Breast epithelium (tissue), 4 donors: ENCODE results near the gene PARK7. TPM values are rescaled to one million over a fixed set of nuclear protein-coding genes. Genes with fewer than 3 reads are reported as not detected.

ENCODE experiments used
- DNase-seq, 2 donors: peaks; one replicate each; pipeline ENCODE4 v3.0.0-alpha.2; 2019; ENCODE audit warnings: low spot score in 2 of 2
- H3K27ac ChIP-seq, 2 donors: fragments of 200-600 bp; sonication (generic) in 1 of 2; one replicate each; pipeline ENCODE4 v1.5.1; 2016 to 2019; ENCODE audit warnings: mild to moderate bottlenecking in 1 of 2
- H3K27me3 ChIP-seq, 2 donors: fragments of 200-600 bp; sonication (generic) in 1 of 2; one replicate each; pipeline versions ENCODE4 v1.5.1 to v1.6.0; 2017 to 2019; ENCODE audit warnings: control low read depth in 1 of 2, mild to moderate bottlenecking in 1 of 2
- H3K36me3 ChIP-seq: fragments of 200-600 bp; one replicate; pipeline ENCODE4 v1.5.1; 2019
- H3K4me1 ChIP-seq, 2 donors: fragments of 200-600 bp; sonication (generic); one replicate each; pipeline ENCODE4 v1.5.1; 2016 to 2019; ENCODE audit warnings: control low read depth in 1 of 2
- H3K4me3 ChIP-seq, 3 donors: fragments of 200-600 bp; sonication (generic); 1 replicate in 2 of 3; 2 replicates in 1 of 3; pipeline ENCODE4 v1.5.1; 2016 to 2019; ENCODE audit warnings: mild to moderate bottlenecking in 3 of 3, moderate library complexity in 2 of 3
- H3K9me3 ChIP-seq, 2 donors: fragments of 200-600 bp; sonication (generic) in 1 of 2; one replicate each; pipeline ENCODE4 v1.5.1; 2016 to 2019; ENCODE audit warnings: control low read depth in 1 of 2
- POLR2A ChIP-seq: fragments of 450-650 bp; IDR thresholded peaks from one replicate; pipeline ENCODE4 v1.6.1; 2016; ENCODE audit warnings: antibody characterized with exemption, mild to moderate bottlenecking, moderate library complexity
- POLR2AphosphoS5 ChIP-seq, 3 donors: sonication (generic); formaldehyde crosslinking; IDR thresholded peaks; one replicate each; pipeline ENCODE4 v1.6.1; 2017; ENCODE audit warnings: antibody characterized with exemption in 3 of 3
- intact Hi-C: fragments of 100-400 bp; cut with DNase I; formaldehyde crosslinking; loops from one replicate; pipeline ENCODE4 v1.15.1; 2023; ENCODE audit warnings: low total_unique reads
- total RNA-seq, 3 donors: library from RNA; depleted of rRNA; stranded (reverse); fragments of >200 nt; gene quantifications; one replicate each; pipeline ENCODE4 v1.1.0, GENCODE V29; 2016
- TF ChIP-seq, protein P1 (sequence below), 3 donors: fragments of 450-650 bp; IDR thresholded peaks; one replicate each; pipeline ENCODE4 v1.5.1; 2016 to 2017; ENCODE audit warnings: antibody characterized with exemption in 3 of 3, mild to moderate bottlenecking in 3 of 3, moderate library complexity in 3 of 3

PARK7 gene
- total RNA-seq, 3 donors from 2014 or later: 205 to 227 (median 213) TPM

DNA sequence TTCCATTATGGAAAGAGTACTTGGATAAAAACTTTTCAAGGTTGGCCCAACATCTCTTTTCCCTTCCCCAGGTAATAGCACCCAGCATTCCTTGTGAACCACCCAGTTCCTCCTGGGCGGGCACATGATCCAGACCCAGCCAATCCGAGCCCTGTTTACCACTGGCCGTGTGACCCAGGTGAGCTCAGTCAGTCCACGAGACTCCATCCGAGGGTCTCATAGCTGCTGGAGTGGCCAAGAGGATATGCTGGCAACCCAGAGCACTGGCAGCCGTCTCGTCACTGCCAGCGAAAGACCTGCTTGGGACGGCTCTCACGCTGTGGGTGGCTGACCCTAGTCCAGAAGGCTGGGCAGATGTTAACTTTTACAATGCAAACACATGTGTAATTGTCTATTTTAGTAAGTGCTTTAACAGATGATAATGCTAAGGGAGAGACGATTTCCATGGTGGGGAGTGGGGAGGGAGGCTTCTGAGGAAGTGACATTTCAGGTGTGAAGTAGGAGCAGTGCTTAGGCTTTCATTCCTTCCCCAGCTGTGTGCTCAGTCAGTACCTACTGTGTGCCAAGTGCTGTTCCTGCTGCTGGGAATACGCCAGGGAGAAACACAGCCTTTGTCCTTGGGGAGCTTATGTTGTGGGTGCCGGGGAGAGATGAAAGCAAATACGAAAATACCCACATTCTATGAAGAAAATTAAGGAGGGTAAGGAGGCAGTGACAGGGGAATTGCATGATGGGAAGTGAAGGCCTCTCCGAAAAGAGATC lies 24.5 kb downstream of the PARK7 start:
- no peaks in the 10 kb centered on the region for H3K9me3 ChIP-seq
- H3K4me3 ChIP-seq: no peak overlapping the region
- H3K4me1 ChIP-seq: peaks cover 0 to 13% of the 10 kb centered on the region in 2 donors
- TF ChIP-seq, protein P1, sequence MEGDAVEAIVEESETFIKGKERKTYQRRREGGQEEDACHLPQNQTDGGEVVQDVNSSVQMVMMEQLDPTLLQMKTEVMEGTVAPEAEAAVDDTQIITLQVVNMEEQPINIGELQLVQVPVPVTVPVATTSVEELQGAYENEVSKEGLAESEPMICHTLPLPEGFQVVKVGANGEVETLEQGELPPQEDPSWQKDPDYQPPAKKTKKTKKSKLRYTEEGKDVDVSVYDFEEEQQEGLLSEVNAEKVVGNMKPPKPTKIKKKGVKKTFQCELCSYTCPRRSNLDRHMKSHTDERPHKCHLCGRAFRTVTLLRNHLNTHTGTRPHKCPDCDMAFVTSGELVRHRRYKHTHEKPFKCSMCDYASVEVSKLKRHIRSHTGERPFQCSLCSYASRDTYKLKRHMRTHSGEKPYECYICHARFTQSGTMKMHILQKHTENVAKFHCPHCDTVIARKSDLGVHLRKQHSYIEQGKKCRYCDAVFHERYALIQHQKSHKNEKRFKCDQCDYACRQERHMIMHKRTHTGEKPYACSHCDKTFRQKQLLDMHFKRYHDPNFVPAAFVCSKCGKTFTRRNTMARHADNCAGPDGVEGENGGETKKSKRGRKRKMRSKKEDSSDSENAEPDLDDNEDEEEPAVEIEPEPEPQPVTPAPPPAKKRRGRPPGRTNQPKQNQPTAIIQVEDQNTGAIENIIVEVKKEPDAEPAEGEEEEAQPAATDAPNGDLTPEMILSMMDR (IDR thresholded peaks at IDR 0.05): no peak
- TF ChIP-seq POLR2A (no peak), POLR2AphosphoS5 (IDR thresholded peaks at IDR 0.05) (no peak)
- intact Hi-C loops: loop anchor here (10.0 kb wide), 1 partner anchor 329 kb away; the partner anchor contains the start of gene SLC45A1
- no peak for DNase-seq
- H3K27ac ChIP-seq: no peak overlapping the region
- H3K27me3 ChIP-seq: no peaks in the 10 kb centered on the region
- no peaks in the 10 kb centered on the region for H3K36me3 ChIP-seq

DNA sequence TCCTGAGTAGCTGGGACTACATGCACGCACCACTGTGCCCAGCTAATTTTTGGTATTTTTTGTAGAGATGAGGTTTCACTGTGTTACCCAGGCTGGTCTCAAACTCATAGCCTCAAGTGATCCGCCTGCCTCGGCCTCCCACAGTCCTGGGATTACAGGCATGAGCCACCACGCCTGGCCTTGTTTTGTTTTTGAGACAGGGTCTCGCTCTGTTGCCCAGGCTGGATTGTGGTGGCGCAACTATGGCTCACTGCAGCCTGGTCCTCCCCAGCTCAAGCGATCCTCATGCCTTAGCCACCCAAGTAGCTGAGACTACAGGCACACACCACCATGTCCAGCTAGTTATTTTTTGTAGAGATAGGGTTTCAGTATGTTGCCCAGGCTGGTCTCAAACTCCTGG lies 26.0 kb downstream of the PARK7 start:
- intact Hi-C loops: loop anchor here (10.0 kb wide), 1 partner anchor 327 kb away; the partner anchor contains the start of gene SLC45A1
- no peak overlapping the region for H3K4me3 ChIP-seq
- H3K9me3 ChIP-seq: no peaks in the 10 kb centered on the region
- DNase-seq: no peak
- TF ChIP-seq POLR2AphosphoS5 (IDR thresholded peaks at IDR 0.05) (no peak), POLR2A (no peak)
- TF ChIP-seq, protein P1 (IDR thresholded peaks at IDR 0.05): no peak
- peaks cover 0 to 8% of the 10 kb centered on the region in 2 donors for H3K4me1 ChIP-seq
- no peaks in the 10 kb centered on the region for H3K36me3 ChIP-seq
- no peak overlapping the region for H3K27ac ChIP-seq
- H3K27me3 ChIP-seq: no peaks in the 10 kb centered on the region

GRCh38 chr1:7988576-7988975 lies 27.1 kb downstream of the PARK7 start:
- intact Hi-C loops: loop anchor here (10.0 kb wide), 1 partner anchor 326 kb away; the partner anchor contains the start of gene SLC45A1
- no peaks in the 10 kb centered on the region for H3K36me3 ChIP-seq
- TF ChIP-seq POLR2A (no peak), POLR2AphosphoS5 (IDR thresholded peaks at IDR 0.05) (no peak)
- TF ChIP-seq, protein P1 (IDR thresholded peaks at IDR 0.05): no peak

DNA sequence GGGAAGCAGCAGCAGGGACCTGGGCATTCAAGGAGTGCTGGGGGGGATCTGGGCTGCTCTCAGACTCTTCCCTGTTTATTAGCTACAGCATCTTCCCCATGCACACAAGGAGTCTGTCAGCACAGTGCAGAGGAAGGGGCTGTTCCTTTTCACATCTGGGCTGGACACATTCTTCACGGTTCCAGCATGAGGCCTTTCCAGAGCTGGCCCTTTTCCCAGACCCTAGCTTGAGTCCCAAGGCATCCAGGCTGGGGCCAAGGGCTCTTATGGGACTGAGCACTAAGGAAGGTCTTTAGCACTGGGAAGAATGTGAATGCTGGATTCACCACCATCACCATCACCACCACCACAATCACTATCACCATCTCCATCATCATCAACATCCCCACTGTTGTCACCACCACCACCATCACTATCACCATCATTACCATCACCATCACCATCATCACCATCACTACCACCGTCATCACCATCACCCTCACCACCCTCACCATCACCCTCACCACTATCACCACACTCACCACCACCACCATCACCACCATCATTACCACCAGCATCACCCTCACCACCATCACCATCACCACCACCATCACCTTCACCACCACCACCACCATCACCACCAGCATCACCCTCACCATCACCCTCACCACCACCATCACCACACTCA lies 28.4 kb downstream of the PARK7 start:
- TF ChIP-seq POLR2A (no peak), POLR2AphosphoS5 (IDR thresholded peaks at IDR 0.05) (no peak)
- TF ChIP-seq, protein P1 (IDR thresholded peaks at IDR 0.05): no peak
- no peak for DNase-seq
- Histone ChIP-seq H3K4me1 (no peaks in the 10 kb centered on the region), H3K9me3 (no peaks in the 10 kb centered on the region), H3K36me3 (no peaks in the 10 kb centered on the region), H3K4me3 (no peak overlapping the region), H3K27ac (peak overlapping the region in 1 of 2 donors; percentile 38), H3K27me3 (no peaks in the 10 kb centered on the region)
- intact Hi-C loops: loop anchor here (10.0 kb wide), 1 partner anchor 325 kb away; the partner anchor contains the start of gene SLC45A1

More at GRCh38 chr1:7988576-7988975, 27.1 kb downstream of the PARK7 start:
- no peaks in the 10 kb centered on the region for H3K9me3 ChIP-seq
- H3K27ac ChIP-seq: no peak overlapping the region
- H3K27me3 ChIP-seq: no peaks in the 10 kb centered on the region
- no peak overlapping the region for H3K4me3 ChIP-seq
- DNase-seq: no peak
- no peaks in the 10 kb centered on the region for H3K4me1 ChIP-seq
